Pancreas (tissue), 10 donors: ENCODE measurements around the gene KRT13. TPM values are rescaled to one million over a fixed set of nuclear protein-coding genes. Genes with fewer than 3 reads are reported as not detected.

Source experiments
- ATAC-seq, 4 donors: fragments of 200-7000 bp; cut with Tn5 transposase; one replicate each; pipeline versions ENCODE4 v1.8.0 to v1.9.1; 2020; ENCODE audit warnings: mild to moderate bottlenecking in 4 of 4, moderate library complexity in 4 of 4
- DNase-seq, 6 donors: peaks; one replicate each; pipeline ENCODE4 v3.0.0-alpha.2; 2020
- FAIRE-seq: peaks from 2 replicates; lab custom pipeline; 2012; peaks lifted over from hg19 to GRCh38; lab: Jason Lieb, UNC
- H3K27ac ChIP-seq, 4 donors: fragments of 200-600 bp; sonication (generic); 1 replicate in 3 of 4; 2 replicates in 1 of 4; pipeline versions ENCODE4 v1.5.0 to v1.8.0; 2020
- H3K27me3 ChIP-seq, 4 donors: fragments of 200-600 bp; one replicate each; pipeline ENCODE4 v1.8.0; 2021
- H3K36me3 ChIP-seq, 3 donors: fragments of 200-600 bp; sonication (generic) in 1 of 3; one replicate each; pipeline versions ENCODE4 v1.5.0 to v1.8.0; 2020 to 2021
- H3K4me1 ChIP-seq, 3 donors: fragments of 200-600 bp; one replicate each; pipeline ENCODE4 v1.8.0; 2021
- H3K4me3 ChIP-seq, 4 donors: fragments of 200-600 bp; sonication (generic) in 2 of 4; one replicate each; pipeline versions ENCODE4 v1.5.0 to v1.8.0; 2020 to 2021
- H3K9me3 ChIP-seq, 4 donors: fragments of 200-600 bp; one replicate each; pipeline ENCODE4 v1.8.0; 2021
- CTCF ChIP-seq, 4 donors: fragments of 200-600 bp; sonication (generic) in 3 of 4; IDR thresholded peaks; one replicate each; pipeline versions ENCODE4 v1.5.0 to v1.8.0; 2021; ENCODE audit warnings: antibody characterized with exemption in 4 of 4
- WGBS, 2 donors: extraction: QIAGEN DNeasy Blood & Tissue Kit; methylation state at CpG; one replicate each; pipeline ENCODE4 v1.1.7; 2013; 5-methylcytosine and 5-hydroxymethylcytosine counted together
- intact Hi-C, 3 donors: fragments of 100-400 bp; cut with DNase I; formaldehyde crosslinking; loops; one replicate each; pipeline versions ENCODE4 v1.11.1 to v1.14.2; 2022
- polyA plus RNA-seq, 2 donors: library from polyadenylated mRNA; stranded (reverse); fragments of 200-250 nt; gene quantifications; one replicate each; pipeline ENCODE4 v1.2.3, GENCODE V29; 2013
- total RNA-seq, 6 donors: library from RNA; stranded (reverse); fragmentation: NEBNext Ultra II Directional in 4 of 6; extraction: Animal tissue kit (Norgen Biotek cat#: 25700) in 4 of 6; gene quantifications; one replicate each; pipeline versions ENCODE4 v1.2.1 to v1.2.4, GENCODE V29; 2021 to 2023
- donor health status: healthy with polysubstance abuse.
- donor health status: DM: no; HTN: no; CAD: no; lungs with moderate emphysema.
- donor health status: DM: no; HTN: no; CAD: no.
- donor health status: control.
- donor health status: control.
- donor health status: Bipolar disorder and iron deficiency.
- donor health status: DM: yes; HTN: yes; CAD: no.
- donor health status: DM: no; HTN: no; CAD: no.
- donor health status: DM: no; HTN: no; CAD: no.
- donor health status: DM: yes; HTN: yes; CAD: no.

KRT13 gene
- total and polyA plus RNA-seq, 8 donors: 0.39 to 11.9 (median 5.3) TPM; not detected in 5

- H3K9me3 ChIP-seq: no peaks in the 10 kb centered on the region
- no peak for TF ChIP-seq CTCF (IDR thresholded peaks at IDR 0.05)
- FAIRE-seq: no peak
- no peak for DNase-seq
- no peaks in the 10 kb centered on the region for H3K27me3 ChIP-seq
- ATAC-seq: no peak
- H3K4me1 ChIP-seq: no peaks in the 10 kb centered on the region
- H3K36me3 ChIP-seq: no peaks in the 10 kb centered on the region
- H3K4me3 ChIP-seq: no peak overlapping the region
- no peak overlapping the region for H3K27ac ChIP-seq
- intact Hi-C loops: no loop called here
- WGBS, 2 donors: 51 to 53% methylated on average over 9 of the region's 9 CpGs
These were observed 21.9 kb downstream of the KRT13 start for GRCh38 chr17:41483531-41483930.

GRCh38 chr17:41481036-41481435 lies 24.4 kb downstream of the KRT13 start, which contains the start of gene KRT35:
Gene KRT35, minus strand, starts transcription at chr17:41481151. Its CDS starts 54 bp downstream, at chr17:41481097.
- no peak for FAIRE-seq
- no peak for DNase-seq
- Histone ChIP-seq H3K4me1 (no peaks in the 10 kb centered on the region), H3K27me3 (no peaks in the 10 kb centered on the region), H3K27ac (no peak within 1 kb of the TSS), H3K4me3 (no peak within 1 kb of the TSS), H3K9me3 (no peaks in the 10 kb centered on the region), H3K36me3 (no peaks in the 10 kb centered on the region)
- no peak for ATAC-seq
- WGBS, 2 donors: 89 to 90% methylated on average over 2 of the region's 2 CpGs
- TF ChIP-seq CTCF (IDR thresholded peaks at IDR 0.05): no peak
- intact Hi-C loops: no loop called here

- DNase-seq: no peak
- no peak for FAIRE-seq
- no peak overlapping the region for H3K4me3 ChIP-seq
- 86 to 94% methylated on average over 10 of the region's 10 CpGs for WGBS, 2 donors
- H3K4me1 ChIP-seq: no peaks in the 10 kb centered on the region
- H3K27ac ChIP-seq: no peak overlapping the region
- intact Hi-C loops: no loop called here
- ATAC-seq: no peak
- H3K36me3 ChIP-seq: no peaks in the 10 kb centered on the region
- no peaks in the 10 kb centered on the region for H3K9me3 ChIP-seq
- TF ChIP-seq CTCF (IDR thresholded peaks at IDR 0.05): no peak
- no peaks in the 10 kb centered on the region for H3K27me3 ChIP-seq
These were observed 24.8 kb downstream of the KRT13 start for GRCh38 chr17:41480581-41480980.

- intact Hi-C loops: no loop called here
- WGBS, 2 donors: 47 to 65% methylated on average over 2 of the region's 2 CpGs
- H3K27me3 ChIP-seq: no peaks in the 10 kb centered on the region
- H3K27ac ChIP-seq: no peak overlapping the region
- no peak overlapping the region for H3K4me3 ChIP-seq
- DNase-seq: no peak
- FAIRE-seq: no peak
- ATAC-seq: no peak
- TF ChIP-seq CTCF (IDR thresholded peaks at IDR 0.05): no peak
- no peaks in the 10 kb centered on the region for H3K36me3 ChIP-seq
- H3K9me3 ChIP-seq: no peaks in the 10 kb centered on the region
- no peaks in the 10 kb centered on the region for H3K4me1 ChIP-seq
These were observed 25.3 kb downstream of the KRT13 start for GRCh38 chr17:41480136-41480535.

GRCh38 chr17:41478237-41478636 lies 27.2 kb downstream of the KRT13 start:
- no peak overlapping the region for H3K4me3 ChIP-seq
- H3K27me3 ChIP-seq: no peaks in the 10 kb centered on the region
- no peaks in the 10 kb centered on the region for H3K36me3 ChIP-seq
- ATAC-seq (no peak), FAIRE-seq (no peak), DNase-seq (no peak)
- no peaks in the 10 kb centered on the region for H3K4me1 ChIP-seq
- 76 to 83% methylated on average over 8 of the region's 8 CpGs for WGBS, 2 donors
- no peak for TF ChIP-seq CTCF (IDR thresholded peaks at IDR 0.05)
- H3K27ac ChIP-seq: no peak overlapping the region
- no peaks in the 10 kb centered on the region for H3K9me3 ChIP-seq
- intact Hi-C loops: no loop called here
